Measurements from ENCODE around the gene ANKRD23.

GRCh38 chr2:96801005-96801785 lies 42.6 kb downstream of the ANKRD23 start:
- TF ChIP-seq CTCF (IDR thresholded peaks at IDR 0.05) (peak; percentile 31 to 66 (median 55)), POLR2A (IDR thresholded peaks at IDR 0.05) (no peak)
